Fibroblast of skin of right quadriceps (primary cell): ENCODE data around the gene SLC1A2.
A peak's percentile ranks its signal among the peaks of the same experiment; 100 is the strongest.

Experiments used
- DNase-seq: peaks from one replicate; pipeline ENCODE4 v3.0.0-alpha.2; 2013

SLC1A2 gene

GRCh38 chr11:35412285-35412684 lies 7.1 kb downstream of the SLC1A2 start:
- DNase-seq: peak; percentile 50

- DNase-seq: no peak
Measured at GRCh38 chr11:35407041-35407440, 12.3 kb downstream of the SLC1A2 start.

- no peak for DNase-seq
Measured at GRCh38 chr11:35404388-35404775, 15.0 kb downstream of the SLC1A2 start.

GRCh38 chr11:35403765-35404387 lies 15.5 kb downstream of the SLC1A2 start:
- no peak for DNase-seq

GRCh38 chr11:35402751-35403660 lies 16.4 kb downstream of the SLC1A2 start:
- DNase-seq: no peak

- DNase-seq: no peak
Measured at GRCh38 chr11:35398881-35399280, 20.5 kb downstream of the SLC1A2 start.

- DNase-seq: no peak
Measured at GRCh38 chr11:35394941-35395340, 24.4 kb downstream of the SLC1A2 start.

- peak; percentile 18 for DNase-seq
Measured at GRCh38 chr11:35393098-35393497, 26.3 kb downstream of the SLC1A2 start.

- peak; percentile 80 for DNase-seq
Measured at GRCh38 chr11:35391922-35392688, 27.3 kb downstream of the SLC1A2 start.

- DNase-seq: peak; percentile 71
Measured at GRCh38 chr11:35390737-35391682, 28.3 kb downstream of the SLC1A2 start.

GRCh38 chr11:35389897-35390465 lies 29.4 kb downstream of the SLC1A2 start:
- DNase-seq: no peak

- no peak for DNase-seq
Measured at GRCh38 chr11:35389112-35389511, 30.2 kb downstream of the SLC1A2 start.

- DNase-seq: no peak
Measured at GRCh38 chr11:35388061-35388460, 31.3 kb downstream of the SLC1A2 start.

GRCh38 chr11:35387111-35387982 lies 32.0 kb downstream of the SLC1A2 start:
- DNase-seq: no peak

GRCh38 chr11:35383953-35384352 lies 35.4 kb downstream of the SLC1A2 start:
- DNase-seq: no peak

- DNase-seq: no peak
Measured at GRCh38 chr11:35381709-35382322, 37.5 kb downstream of the SLC1A2 start.

GRCh38 chr11:35380603-35381002 lies 38.8 kb downstream of the SLC1A2 start:
- no peak for DNase-seq

GRCh38 chr11:35377262-35377661 lies 42.1 kb downstream of the SLC1A2 start:
- no peak for DNase-seq

- DNase-seq: peak; percentile 82
Measured at GRCh38 chr11:35376613-35377012, 42.7 kb downstream of the SLC1A2 start.

GRCh38 chr11:35376118-35376510 lies 43.2 kb downstream of the SLC1A2 start:
- no peak for DNase-seq
